Stimulated activated CD8-positive, alpha-beta memory T cell treated with anti-CD3 and anti-CD28 coated beads, Interleukin-15, amount 100 ng/mL, for 24 hours (primary cell): ENCODE results near the gene KDM4C.
"Not testable (repeated sequence)": the region's sequence is repeated elsewhere in the genome, so short reads cannot be mapped to it uniquely, and the experiment has no call there.

Experiments
- DNase-seq: peaks from one replicate; pipeline ENCODE4 v3.0.0-alpha.2; 2020; ENCODE audit warnings: low read depth

The KDM4C gene

GRCh38 chr9:6806318-6806717, 48.5 kb downstream of the KDM4C start:
- not testable (repeated sequence) for DNase-seq

DNA sequence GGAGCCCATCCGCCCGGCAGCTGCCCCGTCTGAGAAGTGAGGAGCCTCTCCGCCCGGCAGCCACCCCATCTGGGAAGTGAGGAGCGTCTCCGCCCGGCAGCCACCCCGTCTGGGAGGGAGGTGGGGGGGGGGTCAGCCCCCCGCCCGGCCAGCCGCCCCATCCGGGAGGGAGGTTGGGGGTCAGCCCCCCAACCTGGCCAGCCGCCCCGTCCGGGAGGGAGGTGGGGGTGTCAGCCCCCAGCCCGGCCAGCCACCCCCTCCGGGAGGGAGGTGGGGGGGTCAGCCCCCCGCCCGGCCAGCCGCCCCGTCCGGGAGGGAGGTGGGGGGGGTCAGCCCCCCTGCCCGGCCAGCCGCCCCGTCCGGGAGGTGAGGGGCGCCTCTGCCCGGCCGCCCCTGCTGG, 49.9 kb downstream of the KDM4C start:
- not testable (repeated sequence) for DNase-seq

DNA sequence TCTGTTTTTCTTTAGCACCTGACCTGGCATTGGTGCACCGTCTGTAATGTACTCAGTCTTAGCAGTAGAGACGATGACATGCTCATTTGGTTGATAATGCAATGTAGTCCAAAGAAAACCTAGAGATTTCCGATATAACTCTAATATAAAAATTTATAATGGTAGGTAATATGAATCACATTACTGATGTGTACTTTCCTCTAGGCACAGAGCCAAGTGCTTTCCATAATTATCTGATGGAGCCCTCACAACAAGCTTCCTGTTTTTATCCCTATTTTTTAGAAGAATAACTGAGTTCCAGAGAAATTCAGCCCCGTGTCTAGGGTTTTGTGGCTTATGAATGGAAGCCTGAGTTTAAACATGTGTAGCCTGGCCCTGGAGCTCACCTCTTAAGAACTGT, 53.7 kb downstream of the KDM4C start:
- no peak for DNase-seq

DNA sequence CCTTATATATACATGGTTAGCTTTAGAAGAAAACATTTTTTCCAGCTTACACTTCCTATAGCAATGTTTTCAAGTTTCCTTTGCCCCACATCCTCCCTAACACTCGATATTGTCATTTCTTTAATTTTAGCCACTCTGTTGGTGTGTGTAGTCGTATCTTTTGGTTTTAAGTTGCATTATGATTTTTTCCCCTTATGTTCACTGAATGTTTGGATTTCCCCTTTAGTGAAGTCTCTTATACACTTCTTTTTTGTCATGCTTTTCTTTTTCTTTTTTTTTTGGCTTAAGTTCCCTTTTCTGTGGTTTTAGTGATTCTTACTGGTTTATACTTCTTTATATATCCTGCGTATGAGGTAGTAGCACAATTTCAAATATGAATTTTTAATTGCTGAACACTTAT, 58.8 kb downstream of the KDM4C start:
- no peak for DNase-seq

GRCh38 chr9:6818292-6818922, 60.6 kb downstream of the KDM4C start:
- DNase-seq, result no peak

DNA sequence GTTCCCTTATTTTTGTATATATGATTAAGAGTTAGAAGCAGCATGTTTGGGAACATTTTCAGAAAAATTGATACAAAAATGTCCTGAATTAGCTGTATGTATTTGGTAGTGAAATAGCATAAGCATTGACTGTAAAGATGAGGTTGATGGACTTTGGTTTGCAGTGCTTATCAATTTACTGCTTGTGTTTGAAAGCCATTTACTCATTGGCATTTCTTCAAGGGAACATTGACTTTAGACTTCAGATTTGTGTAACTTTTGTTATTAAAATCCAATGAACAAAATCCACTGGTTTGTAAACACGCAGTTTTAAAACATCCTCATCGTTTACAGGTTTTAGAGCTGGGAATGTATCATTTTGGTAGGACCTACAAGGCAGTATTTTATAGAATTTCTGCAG, 61.3 kb downstream of the KDM4C start:
- no peak for DNase-seq

DNA sequence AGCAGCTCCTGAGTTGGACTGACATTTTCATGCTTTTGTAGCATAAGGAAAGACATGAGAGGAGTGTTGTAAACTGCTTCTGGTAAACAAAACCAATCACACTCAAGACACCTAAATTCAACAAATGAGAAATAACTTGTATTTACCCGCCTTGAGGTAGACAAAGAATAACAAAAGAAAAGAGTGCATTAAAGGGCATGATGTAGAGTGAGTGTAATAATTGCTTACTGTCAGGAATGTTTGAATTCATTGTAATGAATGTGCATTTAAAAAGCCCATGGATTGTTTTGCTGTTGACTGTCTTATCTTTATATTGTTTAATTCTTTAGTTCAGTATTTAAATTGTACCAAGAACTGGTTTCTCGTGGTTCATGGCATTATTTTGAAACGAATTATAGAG, 61.8 kb downstream of the KDM4C start:
- DNase-seq, result no peak

- DNase-seq, result no peak
These were observed 64.9 kb downstream of the KDM4C start for GRCh38 chr9:6822696-6823095.

- no peak for DNase-seq
These were observed 69.8 kb downstream of the KDM4C start for GRCh38 chr9:6827439-6828145.

GRCh38 chr9:6829027-6829426, 71.3 kb downstream of the KDM4C start:
- no peak for DNase-seq

DNA sequence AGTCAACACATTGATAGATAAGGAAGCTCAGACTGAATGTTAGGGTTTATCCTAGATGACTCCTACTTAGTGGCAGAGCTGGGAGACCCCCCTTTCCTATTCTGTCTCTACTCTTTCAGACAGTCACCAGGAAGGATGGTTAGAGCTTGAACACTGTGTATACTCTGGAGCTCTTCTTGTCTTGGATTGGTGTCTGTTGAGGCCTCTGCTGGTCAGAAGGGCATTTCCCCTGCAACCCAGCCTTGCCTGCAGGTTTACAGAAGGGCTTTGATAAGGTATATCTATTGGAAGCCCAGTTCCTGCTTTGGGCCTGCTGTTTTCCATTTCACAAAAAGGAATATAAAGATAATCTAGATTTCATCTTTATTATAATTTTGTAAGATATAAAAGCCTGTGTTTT, 71.8 kb downstream of the KDM4C start:
- no peak for DNase-seq

DNA sequence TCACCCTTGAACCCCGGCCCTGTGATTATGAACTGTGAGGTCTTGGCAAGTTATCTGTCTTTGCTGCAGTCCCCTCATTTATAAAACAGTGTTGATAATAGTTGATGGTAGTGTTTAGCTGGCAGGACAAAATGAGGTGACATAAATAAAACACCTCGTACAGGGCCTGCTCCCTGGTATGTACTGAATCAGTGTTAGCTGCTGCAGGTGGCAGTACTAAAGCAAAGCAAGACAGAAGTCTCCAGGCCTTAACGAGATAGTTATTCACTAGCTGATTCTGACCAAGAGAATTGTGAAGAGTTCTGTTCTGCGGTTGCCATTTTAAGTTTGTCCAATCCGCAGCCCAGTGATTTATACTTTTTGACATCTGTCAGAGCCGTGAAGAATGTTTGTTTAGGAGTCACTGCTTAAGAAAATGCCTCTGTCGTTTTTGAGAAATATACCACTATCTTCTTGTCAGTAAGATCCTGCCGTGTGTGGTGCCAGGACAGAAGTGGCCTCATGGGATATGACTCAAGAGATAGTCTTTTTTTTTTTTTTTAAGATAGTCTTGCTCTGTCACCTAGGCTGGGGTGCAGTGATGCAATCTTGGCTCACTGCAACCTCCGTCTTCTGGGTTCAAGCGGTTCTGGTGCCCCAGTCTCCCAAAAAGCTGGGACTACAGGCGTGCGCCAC, 75.9 kb downstream of the KDM4C start:
- DNase-seq, result no peak

GRCh38 chr9:6834306-6834705, 76.5 kb downstream of the KDM4C start:
- no peak for DNase-seq

DNA sequence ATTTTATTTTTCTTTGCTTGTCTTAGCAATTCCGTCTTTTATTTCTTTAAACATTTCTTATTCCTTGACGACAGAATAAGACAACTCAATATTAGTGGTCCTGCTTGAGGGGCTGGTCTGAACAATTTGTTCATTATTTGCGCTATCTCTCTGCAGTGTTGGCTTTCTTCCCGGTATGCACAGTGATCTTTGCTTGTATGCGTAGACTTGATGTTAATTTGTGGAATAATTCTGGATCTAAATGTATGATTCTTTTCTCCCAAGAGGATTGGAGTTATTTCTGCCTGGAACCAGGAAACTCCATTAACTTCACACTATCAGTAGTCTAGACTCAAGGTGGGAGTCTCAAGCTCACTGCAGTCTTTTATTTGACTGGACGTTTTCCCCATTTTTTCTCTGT, 80.4 kb downstream of the KDM4C start:
- DNase-seq, result no peak

- no peak for DNase-seq
These were observed 84.8 kb downstream of the KDM4C start for GRCh38 chr9:6842584-6842947.

- DNase-seq, result no peak
These were observed 86.0 kb downstream of the KDM4C start for GRCh38 chr9:6843742-6844141.

GRCh38 chr9:6844267-6844666, 86.5 kb downstream of the KDM4C start:
- no peak for DNase-seq

DNA sequence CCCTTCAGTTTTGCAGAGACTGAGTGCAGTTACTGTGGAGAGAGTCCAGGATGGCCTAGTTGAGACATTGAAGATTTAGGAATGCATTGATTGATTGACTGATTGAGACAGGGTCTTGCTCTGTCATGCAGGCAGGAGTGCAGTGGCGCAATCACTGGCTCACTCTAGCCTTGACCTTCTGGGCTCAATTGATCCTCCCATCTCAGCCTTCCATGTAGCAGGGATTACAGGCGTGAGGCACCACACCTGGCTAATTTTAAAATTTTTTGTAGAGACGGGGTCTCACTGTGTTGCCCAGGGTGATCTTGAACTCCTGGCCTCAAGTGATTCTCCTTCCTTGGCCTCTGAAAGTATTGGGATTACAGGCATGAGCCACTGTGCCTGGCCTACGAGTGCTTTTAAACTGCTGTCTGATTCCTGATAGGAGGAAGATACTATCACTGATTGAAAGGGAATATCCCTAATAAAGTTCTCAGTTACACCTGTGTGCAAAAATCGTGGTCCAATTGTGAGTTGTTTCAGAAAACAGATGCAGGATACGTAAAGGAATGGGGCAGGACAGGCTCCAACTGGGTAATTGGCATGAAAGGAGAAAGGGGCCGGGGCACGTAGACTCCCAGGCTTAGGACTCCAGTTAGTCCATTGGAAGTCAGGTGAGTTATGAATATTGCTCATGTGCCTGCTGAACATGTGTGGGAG, 87.5 kb downstream of the KDM4C start:
- DNase-seq, result no peak

GRCh38 chr9:6845880-6846279, 88.1 kb downstream of the KDM4C start:
- DNase-seq, result no peak

DNA sequence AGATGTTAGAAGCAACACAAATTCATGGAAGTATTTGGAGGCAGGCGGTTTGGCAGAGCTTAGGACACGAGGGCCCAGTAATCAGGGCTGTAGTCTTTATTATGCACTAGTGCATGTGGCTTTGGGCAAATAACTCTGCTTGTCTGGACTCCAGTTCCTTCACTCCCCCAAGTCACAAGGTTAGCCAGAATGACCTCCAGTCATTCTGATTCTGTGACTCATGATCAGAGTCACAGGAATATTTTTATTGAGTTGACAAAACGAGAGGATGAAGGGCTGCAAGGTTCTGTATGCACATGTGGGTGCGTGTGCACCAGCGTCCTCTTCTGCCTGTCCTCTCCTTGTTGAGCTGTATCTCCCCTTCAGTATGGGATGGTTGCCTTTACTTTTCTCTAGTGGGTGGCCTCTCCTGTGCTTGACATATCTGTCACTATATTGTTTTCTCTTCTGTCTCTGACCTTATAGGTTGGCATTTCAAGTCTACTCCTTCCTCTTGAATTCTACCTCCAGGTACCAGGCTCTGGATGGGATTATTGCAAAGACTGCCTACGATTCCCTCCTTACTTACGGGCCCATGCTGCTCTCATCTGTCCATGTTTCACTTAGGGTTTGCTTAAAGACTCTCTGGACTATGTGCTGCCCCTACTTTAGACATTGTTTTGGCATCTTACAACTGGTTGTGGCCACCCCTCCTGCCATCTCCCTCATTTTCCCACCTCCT, 94.6 kb downstream of the KDM4C start:
- DNase-seq, result no peak

GRCh38 chr9:6855860-6856259, 98.1 kb downstream of the KDM4C start:
- DNase-seq, result no peak

- no peak for DNase-seq
These were observed 106.3 kb downstream of the KDM4C start for GRCh38 chr9:6864102-6864501.
